Endothelial cell of umbilical vein (primary cell): ENCODE data around the gene NFATC2IP. TPM values are rescaled to one million over a fixed set of nuclear protein-coding genes. Genes with fewer than 3 reads are reported as not detected.

Experiments
- BruUV-seq: library from RNA; stranded (reverse); fragments of 400-500 nt; replicated peaks from 2 replicates; lab custom pipeline; 2021; lab: Mats Ljungman, UMichigan
- CTCF ChIA-PET: fragments of 300-600, 350-600 bp; sonication (Branson Sonifier 250); formaldehyde crosslinking; loops from one replicate; lab custom pipeline; 2021; ENCODE audit warnings: antibody characterized with exemption, inconsistent platforms; lab: Charles Lee
- POLR2A ChIA-PET: fragments of 300-600, 350-600 bp; sonication (Branson Sonifier 250); formaldehyde crosslinking; loops from one replicate; lab custom pipeline; 2021; ENCODE audit warnings: antibody characterized with exemption, inconsistent platforms; lab: Charles Lee
- DNase-seq: peaks from one replicate; pipeline ENCODE4 v3.0.0-alpha.2; 2011; ENCODE audit warnings: low read depth, low spot score
- FAIRE-seq: peaks from 2 replicates; lab custom pipeline; 2011; peaks lifted over from hg19 to GRCh38; lab: Jason Lieb, UNC
- H2AFZ ChIP-seq: 2 replicates; pipeline ENCODE4 v1.6.0; 2012; ENCODE audit warnings: low read depth, low read length, control low read depth, inconsistent platforms
- H3K27ac ChIP-seq: 2 replicates; pipeline ENCODE4 v1.5.1; 2011; ENCODE audit warnings: low read depth, mild to moderate bottlenecking, control low read depth, low read length, moderate library complexity; ENCODE audit not compliant: insufficient read depth
- H3K27me3 ChIP-seq, 2 experiments: 2 replicates each; pipeline versions ENCODE4 v1.6.0 to v1.6.1; 2011; ENCODE audit warnings: low read length in 2 of 2, mixed read lengths in 1 of 2; ENCODE audit not compliant: control insufficient read depth in 2 of 2, insufficient read depth in 2 of 2
- H3K36me3 ChIP-seq, 2 experiments: 2 replicates in 1 of 2; 3 replicates in 1 of 2; pipeline ENCODE4 v1.5.1; 2011; ENCODE audit warnings: low read length in 2 of 2, mild to moderate bottlenecking in 1 of 2, moderate library complexity in 1 of 2; ENCODE audit not compliant: control insufficient read depth in 2 of 2, insufficient read depth in 2 of 2; ENCODE audit errors: extremely low read depth in 1 of 2
- H3K4me1 ChIP-seq: 3 replicates; pipeline ENCODE4 v1.5.1; 2011; ENCODE audit warnings: mild to moderate bottlenecking, low read length; ENCODE audit not compliant: control insufficient read depth, insufficient read depth; ENCODE audit errors: extremely low read depth
- H3K4me2 ChIP-seq: 2 replicates; pipeline ENCODE4 v1.6.1; 2011; ENCODE audit warnings: low read length, control low read depth, mixed read lengths; ENCODE audit not compliant: insufficient read depth
- H3K4me3 ChIP-seq, 3 experiments: fragments of 200-600 bp in 1 of 3; sonication (generic), shearing (Covaris generic) in 1 of 3; replicated peaks in 1 of 3; 2 replicates each; pipeline ENCODE4 v1.5.1; 2011 to 2016; ENCODE audit warnings: control low read depth in 3 of 3, low read length in 3 of 3, mild to moderate bottlenecking in 2 of 3, inconsistent platforms in 1 of 3, low read depth in 1 of 3, moderate library complexity in 1 of 3; ENCODE audit not compliant: insufficient read depth in 1 of 3
- H3K79me2 ChIP-seq: 2 replicates; pipeline ENCODE4 v1.6.0; 2012; ENCODE audit warnings: low read length, inconsistent platforms; ENCODE audit not compliant: control insufficient read depth, insufficient read depth
- H3K9ac ChIP-seq: replicated peaks from 2 replicates; pipeline ENCODE3; 2011; ENCODE audit warnings: low read length, control low read depth; ENCODE audit not compliant: insufficient read depth; ENCODE audit errors: extremely low read depth
- H3K9me1 ChIP-seq: replicated peaks from 3 replicates; pipeline ENCODE4 v1.6.0; 2011; ENCODE audit warnings: mild to moderate bottlenecking, low read length; ENCODE audit not compliant: control insufficient read depth, insufficient read depth; ENCODE audit errors: extremely low read depth
- H3K9me3 ChIP-seq: replicated peaks from 2 replicates; pipeline ENCODE4 v1.5.1; 2012; ENCODE audit warnings: low read length, inconsistent platforms; ENCODE audit not compliant: control insufficient read depth, insufficient read depth
- H4K20me1 ChIP-seq: replicated peaks from 2 replicates; pipeline ENCODE3; 2011; ENCODE audit warnings: mild to moderate bottlenecking, low read length; ENCODE audit not compliant: control insufficient read depth, insufficient read depth; ENCODE audit errors: extremely low read depth
- EZH2 ChIP-seq: IDR thresholded peaks from 2 replicates; pipeline ENCODE4 v1.6.1; 2012; ENCODE audit warnings: borderline replicate concordance, low read depth, mild to moderate bottlenecking, moderate library complexity, low read length, inconsistent platforms; ENCODE audit not compliant: severe bottlenecking
- FOS ChIP-seq: IDR thresholded peaks from 2 replicates; pipeline ENCODE4 v1.6.1; 2011; ENCODE audit warnings: mild to moderate bottlenecking, low read length, moderate library complexity, borderline replicate concordance; ENCODE audit not compliant: insufficient read depth
- GATA2 ChIP-seq: IDR thresholded peaks from 2 replicates; pipeline ENCODE4 v1.7.0; 2011; ENCODE audit warnings: low read depth, mild to moderate bottlenecking, moderate library complexity, mixed read lengths, low read length; ENCODE audit not compliant: insufficient read length, insufficient read depth
- JUN ChIP-seq: IDR thresholded peaks from 2 replicates; pipeline ENCODE4 v1.6.1; 2011; ENCODE audit warnings: borderline replicate concordance, low read depth; ENCODE audit not compliant: insufficient read length, insufficient read depth
- MYC ChIP-seq: IDR thresholded peaks from one replicate; pipeline ENCODE4 v1.6.1; 2011; ENCODE audit warnings: mild to moderate bottlenecking, low read depth, low read length
- POLR2A ChIP-seq: IDR thresholded peaks from 2 replicates; pipeline ENCODE4 v1.6.1; 2012; ENCODE audit warnings: low read depth, mild to moderate bottlenecking, control low read depth, low read length
- POLR2AphosphoS5 ChIP-seq: IDR thresholded peaks from 2 replicates; pipeline ENCODE4 v1.6.1; 2012; ENCODE audit warnings: low read depth, mild to moderate bottlenecking, control low read depth, low read length, moderate library complexity; ENCODE audit not compliant: insufficient read depth
- dilution Hi-C: fragments of 300-500 bp; cut with MboI; formaldehyde crosslinking; loops from one replicate; pipeline ENCODE4 v1.15.0; 2019; ENCODE audit warnings: low sequenced_read_pairs; ENCODE audit not compliant: extremely low pct_ligation_motif_present
- intact Hi-C: fragments of 100-400 bp; cut with micrococcal nuclease; formaldehyde crosslinking; loops from one replicate; pipeline ENCODE4 v1.10.0; 2022
- polyA plus RNA-seq, 4 experiments: library from polyadenylated mRNA; depleted of rRNA in 3 of 4; stranded (reverse) in 3 of 4; unstranded in 1 of 4; fragments of >200 nt; gene quantifications; 2 replicates each; pipeline versions ENCODE4 v1.2.1 to v1.2.3, GENCODE V29; 2011 to 2012; ENCODE audit warnings: missing spikeins in 1 of 4
- total RNA-seq: library from RNA; stranded (reverse); gene quantifications from 2 replicates; pipeline ENCODE4 v1.2.3, GENCODE V29; 2021
- TF ChIP-seq, protein P1 (sequence below), 2 donors: IDR thresholded peaks; 1 replicate in 1 of 2; 2 replicates in 1 of 2; pipeline ENCODE4 v1.5.1; 2011; ENCODE audit warnings: low read length in 2 of 2, mild to moderate bottlenecking in 2 of 2, moderate library complexity in 2 of 2, control low read depth in 1 of 2, inconsistent platforms in 1 of 2, low read depth in 1 of 2; ENCODE audit not compliant: insufficient read depth in 1 of 2; ENCODE audit errors: extremely low read depth in 1 of 2
- TF ChIP-seq, protein P2 (sequence below): IDR thresholded peaks from 2 replicates; pipeline ENCODE4 v1.6.1; 2011; ENCODE audit not compliant: insufficient read depth, insufficient read length

NFATC2IP gene
- total and polyA plus RNA-seq, 2 donors (not counting 3 experiments of a cell fraction or from before 2014, with no cell fraction given), result 64.1 to 69.6 TPM

DNA sequence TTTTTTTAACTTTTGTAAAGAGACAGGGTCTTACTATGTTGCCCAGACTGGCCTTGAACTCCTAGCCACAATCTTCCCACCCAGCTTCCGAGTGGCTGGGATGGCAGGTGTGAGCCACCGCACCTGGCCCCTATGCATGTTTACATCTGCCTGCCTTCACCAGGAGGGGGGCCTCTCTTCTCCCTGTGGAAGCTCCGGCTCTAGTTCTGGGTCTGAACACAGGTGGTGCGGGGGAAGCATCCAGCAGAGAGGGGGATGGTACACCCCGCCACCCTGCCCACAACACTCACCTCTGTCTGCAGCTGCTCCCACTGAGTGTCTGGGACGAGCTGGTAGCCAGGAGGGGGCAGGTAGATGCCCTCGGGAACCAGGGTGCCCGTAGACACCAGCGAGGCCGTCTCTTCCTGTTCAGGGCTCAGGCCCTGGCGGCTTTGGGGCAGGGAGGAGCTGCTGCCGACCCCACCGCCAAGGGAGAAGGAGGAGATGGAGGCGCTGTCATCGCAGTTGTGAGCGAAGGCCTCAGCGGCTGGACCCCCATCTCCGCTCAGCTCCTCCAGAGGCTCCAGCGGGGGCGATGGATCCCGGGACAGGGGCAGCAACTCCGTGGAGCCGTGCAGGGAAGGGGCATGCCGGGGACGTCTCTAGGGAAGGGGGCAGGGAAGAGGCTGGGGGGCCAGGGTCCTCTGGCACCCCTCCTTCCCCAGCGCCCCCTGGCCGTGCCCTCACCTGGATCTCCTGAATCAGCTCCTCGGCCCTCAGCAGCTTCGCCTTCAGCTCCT is 36.6 kb upstream of the NFATC2IP start:
- TF ChIP-seq EZH2 (no peak), FOS (no peak), MYC (no peak), JUN (no peak), GATA2 (no peak), POLR2AphosphoS5 (no peak), POLR2A (no peak)
- TF ChIP-seq, protein P1, sequence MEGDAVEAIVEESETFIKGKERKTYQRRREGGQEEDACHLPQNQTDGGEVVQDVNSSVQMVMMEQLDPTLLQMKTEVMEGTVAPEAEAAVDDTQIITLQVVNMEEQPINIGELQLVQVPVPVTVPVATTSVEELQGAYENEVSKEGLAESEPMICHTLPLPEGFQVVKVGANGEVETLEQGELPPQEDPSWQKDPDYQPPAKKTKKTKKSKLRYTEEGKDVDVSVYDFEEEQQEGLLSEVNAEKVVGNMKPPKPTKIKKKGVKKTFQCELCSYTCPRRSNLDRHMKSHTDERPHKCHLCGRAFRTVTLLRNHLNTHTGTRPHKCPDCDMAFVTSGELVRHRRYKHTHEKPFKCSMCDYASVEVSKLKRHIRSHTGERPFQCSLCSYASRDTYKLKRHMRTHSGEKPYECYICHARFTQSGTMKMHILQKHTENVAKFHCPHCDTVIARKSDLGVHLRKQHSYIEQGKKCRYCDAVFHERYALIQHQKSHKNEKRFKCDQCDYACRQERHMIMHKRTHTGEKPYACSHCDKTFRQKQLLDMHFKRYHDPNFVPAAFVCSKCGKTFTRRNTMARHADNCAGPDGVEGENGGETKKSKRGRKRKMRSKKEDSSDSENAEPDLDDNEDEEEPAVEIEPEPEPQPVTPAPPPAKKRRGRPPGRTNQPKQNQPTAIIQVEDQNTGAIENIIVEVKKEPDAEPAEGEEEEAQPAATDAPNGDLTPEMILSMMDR (IDR thresholded peaks at IDR 0.05; ENCODE audit: extremely low read depth in 1 of 2, insufficient read depth in 1 of 2, low read depth in 1 of 2, low read length in 2 of 2), result no peak
- TF ChIP-seq, protein P2, sequence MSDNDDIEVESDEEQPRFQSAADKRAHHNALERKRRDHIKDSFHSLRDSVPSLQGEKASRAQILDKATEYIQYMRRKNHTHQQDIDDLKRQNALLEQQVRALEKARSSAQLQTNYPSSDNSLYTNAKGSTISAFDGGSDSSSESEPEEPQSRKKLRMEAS, result no peak
- no TSS peak for BruUV-seq
- POLR2A ChIA-PET, result no interaction called here
- intact Hi-C loops, result no loop called here
- Histone ChIP-seq H3K79me2 (no peaks in the 10 kb centered on the region), H3K9me3 (no peaks in the 10 kb centered on the region), H2AFZ (no peak overlapping the region), H3K4me3 (no peak overlapping the region), H3K9me1 (no peaks in the 10 kb centered on the region), H3K4me1 (no peaks in the 10 kb centered on the region), H3K27ac (no peak overlapping the region), H3K36me3 (peaks cover 0 to 22% of the 10 kb centered on the region in 2 experiments), H3K27me3 (no peaks in the 10 kb centered on the region), H3K9ac (no peak overlapping the region), H4K20me1 (no peaks in the 10 kb centered on the region), H3K4me2 (no peak overlapping the region)
- CTCF ChIA-PET, result interaction anchor here (1.7 to 1.9 kb wide), 2 partner anchors 22 to 31 kb away, joined by 3 to 5 read pairs; no protein-coding TSS in a partner anchor
- no peak for DNase-seq
- dilution Hi-C loops, result no loop called here
- no peak for FAIRE-seq
